Adrenal gland (tissue), 5 donors: ENCODE measurements around the gene PCCB.

ENCODE experiments used
- POLR2A ChIP-seq, 2 donors: fragments of 450-650 bp; IDR thresholded peaks; one replicate each; pipeline ENCODE4 v1.6.1; 2017; ENCODE audit warnings: antibody characterized with exemption in 2 of 2, mild to moderate bottlenecking in 2 of 2, moderate library complexity in 1 of 2
- TF ChIP-seq, protein P1 (sequence below), 6 experiments: fragments of 450-650 bp in 4 of 6; fragments of 200-600 bp in 2 of 6; sonication (generic) in 1 of 6; IDR thresholded peaks; 1 replicate in 5 of 6; 2 replicates in 1 of 6; pipeline versions ENCODE4 v1.5.1 to v1.8.0; 2016 to 2021; ENCODE audit warnings: antibody characterized with exemption in 6 of 6, mild to moderate bottlenecking in 2 of 6, moderate library complexity in 1 of 6
- donor health status: DM: no; HTN: no; CAD: no.

DNA sequence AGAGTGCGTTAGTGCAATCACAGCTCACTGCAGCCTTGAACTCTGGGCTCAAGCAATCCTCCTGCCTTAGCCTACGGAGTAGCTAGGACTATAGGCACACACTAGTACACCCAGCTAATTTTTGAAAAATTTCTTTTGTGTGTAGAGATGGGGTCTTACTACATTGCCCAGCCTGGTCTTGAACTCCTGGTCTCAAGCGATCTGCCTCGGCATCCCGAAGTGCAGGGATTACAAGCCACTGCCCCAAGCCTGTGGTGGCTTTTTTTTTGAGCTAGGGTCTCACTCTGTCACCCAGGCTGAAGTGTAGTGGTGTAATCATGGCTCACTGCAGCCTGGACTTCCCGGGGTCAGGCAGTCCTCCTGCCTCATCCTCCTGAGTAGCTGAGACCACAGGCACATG lies 17.1 kb downstream of the PCCB start:
- TF ChIP-seq, protein P1, sequence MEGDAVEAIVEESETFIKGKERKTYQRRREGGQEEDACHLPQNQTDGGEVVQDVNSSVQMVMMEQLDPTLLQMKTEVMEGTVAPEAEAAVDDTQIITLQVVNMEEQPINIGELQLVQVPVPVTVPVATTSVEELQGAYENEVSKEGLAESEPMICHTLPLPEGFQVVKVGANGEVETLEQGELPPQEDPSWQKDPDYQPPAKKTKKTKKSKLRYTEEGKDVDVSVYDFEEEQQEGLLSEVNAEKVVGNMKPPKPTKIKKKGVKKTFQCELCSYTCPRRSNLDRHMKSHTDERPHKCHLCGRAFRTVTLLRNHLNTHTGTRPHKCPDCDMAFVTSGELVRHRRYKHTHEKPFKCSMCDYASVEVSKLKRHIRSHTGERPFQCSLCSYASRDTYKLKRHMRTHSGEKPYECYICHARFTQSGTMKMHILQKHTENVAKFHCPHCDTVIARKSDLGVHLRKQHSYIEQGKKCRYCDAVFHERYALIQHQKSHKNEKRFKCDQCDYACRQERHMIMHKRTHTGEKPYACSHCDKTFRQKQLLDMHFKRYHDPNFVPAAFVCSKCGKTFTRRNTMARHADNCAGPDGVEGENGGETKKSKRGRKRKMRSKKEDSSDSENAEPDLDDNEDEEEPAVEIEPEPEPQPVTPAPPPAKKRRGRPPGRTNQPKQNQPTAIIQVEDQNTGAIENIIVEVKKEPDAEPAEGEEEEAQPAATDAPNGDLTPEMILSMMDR (IDR thresholded peaks at IDR 0.05), result no peak
- no peak for TF ChIP-seq POLR2A (IDR thresholded peaks at IDR 0.05)
